ENCODE results near the gene ZNF292. TPM values are rescaled to one million over a fixed set of nuclear protein-coding genes. Genes with fewer than 3 reads are reported as not detected.

Gene ZNF292
- total and polyA plus RNA-seq, 8 donors, result 4.2 to 28.5 (median 16.3) TPM

DNA sequence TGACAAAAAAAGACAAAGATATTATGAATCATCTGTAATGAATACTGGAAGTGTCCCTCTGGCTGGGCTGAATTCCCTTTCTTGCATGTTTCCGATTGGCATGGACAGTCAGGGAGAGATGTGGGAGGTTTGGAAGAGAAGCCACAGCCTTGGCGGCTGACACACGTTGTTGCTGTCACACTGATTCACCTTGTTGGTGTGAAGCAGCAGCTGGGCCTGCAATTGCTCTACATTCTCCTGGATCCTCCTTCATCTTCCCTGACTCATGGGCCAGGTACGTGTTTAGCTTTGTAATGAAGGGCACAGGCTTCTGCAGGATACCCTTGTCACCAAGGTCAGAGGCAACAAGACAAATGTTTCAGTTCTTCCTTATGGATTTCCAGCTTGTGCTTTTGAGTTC, 153.6 kb downstream of the ZNF292 start:
- Histone ChIP-seq H3K9me3 (no peaks in the 10 kb centered on the region), H3K27ac (no peak overlapping the region), H3K27me3 (peaks cover 0 to 7% (median 0%) of the 10 kb centered on the region in 4 donors), H3K36me3 (no peaks in the 10 kb centered on the region), H3K4me1 (no peaks in the 10 kb centered on the region), H3K4me3 (no peak overlapping the region)
- no peak for FAIRE-seq
- no peak for DNase-seq
- TF ChIP-seq CTCF (IDR thresholded peaks at IDR 0.05), result no peak
- 49 to 57% methylated on average over 4 of the region's 4 CpGs for WGBS, 2 donors
- ATAC-seq, result no peak
- intact Hi-C loops (cut with DNase I), result no loop called here

- 4 to 8% methylated on average over 1 of the region's 1 CpG for WGBS, 2 donors
- Histone ChIP-seq H3K27ac (no peak overlapping the region), H3K36me3 (no peaks in the 10 kb centered on the region), H3K27me3 (peaks cover 0 to 7% (median 0%) of the 10 kb centered on the region in 4 donors), H3K4me3 (no peak overlapping the region), H3K4me1 (no peaks in the 10 kb centered on the region), H3K9me3 (no peaks in the 10 kb centered on the region)
- intact Hi-C loops (cut with DNase I), result no loop called here
- TF ChIP-seq CTCF (IDR thresholded peaks at IDR 0.05), result no peak
- no peak for FAIRE-seq
- no peak for ATAC-seq
- DNase-seq, result no peak
Observed at GRCh38 chr6:87312860-87313259, 157.5 kb downstream of the ZNF292 start.

Other genes starting within 250 kb of the ZNF292 start
- under 1 TPM in 3 of 6 donors, not detected in 3; 0.09 to 0.52 (median 0.24) TPM for gene HTR1E, start 218.0 kb upstream of the ZNF292 start, total RNA-seq
- gene HTR1E, start 218.0 kb upstream of the ZNF292 start, polyA plus RNA-seq, result not detected
- under 1 TPM in 1 of 6 donors, not detected in 5; 0.16 TPM for gene CGA, start 60.5 kb upstream of the ZNF292 start, total RNA-seq
- not detected for gene CGA, start 60.5 kb upstream of the ZNF292 start, polyA plus RNA-seq
- gene SMIM8, start 167.0 kb downstream of the ZNF292 start, total RNA-seq, result 1 to 10 TPM; 2.7 to 6.4 (median 4.3) TPM
- gene SMIM8, start 167.0 kb downstream of the ZNF292 start, polyA plus RNA-seq, result 1 to 10 TPM; 3.2 to 4.1 TPM
- gene GJB7, start 173.7 kb downstream of the ZNF292 start, total RNA-seq, result not detected
- gene GJB7, start 173.7 kb downstream of the ZNF292 start, polyA plus RNA-seq, result not detected
- 1 to 10 TPM in 4 of 6 donors, under 1 TPM in 2; 0.46 to 2.0 (median 1.4) TPM for gene C6orf163, start 189.2 kb downstream of the ZNF292 start, total RNA-seq
- 1 to 10 TPM; 3.3 to 6.2 TPM for gene C6orf163, start 189.2 kb downstream of the ZNF292 start, polyA plus RNA-seq